ENCODE measurements around the gene FHOD3.

GRCh38 chr18:36419188-36419899 lies 121.8 kb downstream of the FHOD3 start:
- TF ChIP-seq EZH2 (IDR thresholded peaks at IDR 0.05; ENCODE audit: low read length, unreplicated experiment) (no peak), CTCF (conservative IDR thresholded peaks at IDR 0.05; ENCODE audit: low read depth, low read length) (no peak), EZH2phosphoT487 (IDR thresholded peaks at IDR 0.05; ENCODE audit: borderline replicate concordance, low read length) (no peak)
